B cell (primary cell): ENCODE results near the gene TSPAN19.

Experiments used
- CTCF ChIP-seq: fragments of 200-600 bp; IDR thresholded peaks from one replicate; pipeline ENCODE4 v1.8.0; 2022; ENCODE audit warnings: antibody characterized with exemption, mild to moderate bottlenecking
- EZH2 ChIP-seq: IDR thresholded peaks from 2 replicates; pipeline ENCODE4 v1.6.1; 2012; ENCODE audit warnings: borderline replicate concordance, low read depth, mild to moderate bottlenecking, moderate library complexity, low read length; ENCODE audit not compliant: insufficient read depth, poor library complexity, severe bottlenecking

DNA sequence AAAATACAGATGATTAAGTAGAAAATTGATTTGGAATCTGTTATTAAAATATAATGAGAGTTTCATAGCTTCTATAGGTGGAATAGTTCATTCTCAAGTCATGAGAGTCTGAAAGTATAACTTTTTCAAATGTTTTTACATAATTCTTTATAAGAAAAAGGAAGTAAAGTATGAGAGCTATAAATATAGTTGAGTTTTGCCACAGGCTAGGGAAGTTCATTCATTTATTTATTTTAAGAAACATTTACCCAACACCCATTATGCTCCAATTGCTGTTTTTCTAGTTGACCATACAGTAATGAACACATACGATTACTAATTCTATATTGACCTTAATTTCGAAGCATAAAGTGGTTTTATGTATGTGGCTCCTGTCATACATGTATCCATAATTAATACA, 24.8 kb upstream of the TSPAN19 start:
- no peak for TF ChIP-seq EZH2
- no peak for TF ChIP-seq CTCF
